ENCODE results near the gene SETD4. TPM values are rescaled to one million over a fixed set of nuclear protein-coding genes. Genes with fewer than 3 reads are reported as not detected.
"Not testable (repeated sequence)": the region's sequence is repeated elsewhere in the genome, so short reads cannot be mapped to it uniquely, and the experiment has no call there.

The SETD4 gene
- total RNA-seq, 2 experiments from 2014 or later = 14.8 to 15.2 TPM

DNA sequence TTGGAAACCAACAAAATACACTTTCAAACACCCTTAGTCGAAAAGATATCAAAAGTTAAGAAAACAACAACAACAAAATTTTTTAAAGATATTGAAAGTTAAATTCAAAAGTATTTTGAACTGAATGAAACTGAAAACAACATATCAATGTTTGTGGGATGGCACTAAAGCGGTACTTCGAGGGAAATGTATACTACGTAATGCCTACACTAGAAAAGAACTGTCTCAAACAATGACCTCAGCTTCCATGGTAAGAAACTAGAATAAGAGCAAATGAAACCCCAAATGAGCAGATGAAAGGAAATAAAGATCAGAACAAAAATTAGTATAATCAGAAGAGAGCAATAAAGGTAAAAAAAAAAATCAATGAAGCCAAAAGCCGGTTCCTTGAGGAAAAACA lies 15.6 kb upstream of the SETD4 start:
- intact Hi-C loops (cut with micrococcal nuclease) = no loop called here
- Mint-ChIP-seq H3K9me3 (no peaks in the 10 kb centered on the region), H3K4me1 (ENCODE audit: low read depth) (peaks cover 52% of the 10 kb centered on the region)

GRCh38 chr21:36075171-36075570 lies 14.8 kb upstream of the SETD4 start:
- intact Hi-C loops (cut with micrococcal nuclease) = no loop called here
- H3K36me3 Mint-ChIP-seq (ENCODE audit: low read depth) = peaks cover 25% of the 10 kb centered on the region
- CTCF ChIA-PET = no interaction called here

More for the DNA sequence above, 15.6 kb upstream of the SETD4 start:
- Mint-ChIP-seq H3K27ac (no peak overlapping the region), H3K27me3 (ENCODE audit: low read depth) (no peaks in the 10 kb centered on the region), H3K4me3 (no peak overlapping the region), H3K36me3 (ENCODE audit: low read depth) (peaks cover 25% of the 10 kb centered on the region)
- no peak for DNase-seq
- CTCF ChIA-PET = interaction anchor here (0.7 to 1.7 kb wide), 3 partner anchors 49 to 1010 kb away, joined by 3 to 9 read pairs (median 4); no protein-coding TSS in a partner anchor

GRCh38 chr21:36073911-36074310 lies 13.6 kb upstream of the SETD4 start:
- CTCF ChIA-PET = interaction anchor here (0.7 to 1.9 kb wide), 2 partner anchors 39 to 895 kb away, joined by 3 to 5 read pairs; no protein-coding TSS in a partner anchor

More at GRCh38 chr21:36075171-36075570, 14.8 kb upstream of the SETD4 start:
- peaks cover 59% of the 10 kb centered on the region for H3K4me1 Mint-ChIP-seq (ENCODE audit: low read depth)
- no peak overlapping the region for H3K4me3 Mint-ChIP-seq
- DNase-seq = no peak
- no peaks in the 10 kb centered on the region for H3K9me3 Mint-ChIP-seq
- no peak overlapping the region for H3K27ac Mint-ChIP-seq
- no peaks in the 10 kb centered on the region for H3K27me3 Mint-ChIP-seq (ENCODE audit: low read depth)

GRCh38 chr21:36073181-36073580 lies 12.9 kb upstream of the SETD4 start:
- peaks cover 10% of the 10 kb centered on the region for H3K9me3 Mint-ChIP-seq
- no peak for DNase-seq
- no peak overlapping the region for H3K27ac Mint-ChIP-seq
- intact Hi-C loops (cut with micrococcal nuclease) = no loop called here
- CTCF ChIA-PET = interaction anchor here (1.9 kb wide), 1 partner anchor 40 kb away, joined by 5 read pairs; no protein-coding TSS in a partner anchor
- peaks cover 31% of the 10 kb centered on the region for H3K36me3 Mint-ChIP-seq (ENCODE audit: low read depth)
- H3K4me1 Mint-ChIP-seq (ENCODE audit: low read depth) = peaks cover 52% of the 10 kb centered on the region
- no peak overlapping the region for H3K4me3 Mint-ChIP-seq
- H3K27me3 Mint-ChIP-seq (ENCODE audit: low read depth) = no peaks in the 10 kb centered on the region

More at GRCh38 chr21:36073911-36074310, 13.6 kb upstream of the SETD4 start:
- DNase-seq; H3K9me3 Mint-ChIP-seq; H3K4me3 Mint-ChIP-seq; intact Hi-C loops (cut with micrococcal nuclease); H3K27ac Mint-ChIP-seq; H3K27me3 Mint-ChIP-seq (ENCODE audit: low read depth): not testable (repeated sequence)
- Mint-ChIP-seq H3K36me3 (ENCODE audit: low read depth) (peaks cover 29% of the 10 kb centered on the region), H3K4me1 (ENCODE audit: low read depth) (peaks cover 56% of the 10 kb centered on the region)

- DNase-seq = no peak
- H3K27me3 Mint-ChIP-seq (ENCODE audit: low read depth) = no peaks in the 10 kb centered on the region
- H3K4me3 Mint-ChIP-seq = no peak overlapping the region
- CTCF ChIA-PET = interaction anchor here (0.8 to 1.9 kb wide), 2 partner anchors 12 to 40 kb away, joined by 3 to 5 read pairs; no protein-coding TSS in a partner anchor
- peaks cover 10% of the 10 kb centered on the region for H3K9me3 Mint-ChIP-seq
- no peak overlapping the region for H3K27ac Mint-ChIP-seq
- intact Hi-C loops (cut with micrococcal nuclease) = no loop called here
- H3K36me3 Mint-ChIP-seq (ENCODE audit: low read depth) = peaks cover 31% of the 10 kb centered on the region
- H3K4me1 Mint-ChIP-seq (ENCODE audit: low read depth) = peaks cover 50% of the 10 kb centered on the region
Observed at GRCh38 chr21:36072453-36073162, 12.3 kb upstream of the SETD4 start.

DNA sequence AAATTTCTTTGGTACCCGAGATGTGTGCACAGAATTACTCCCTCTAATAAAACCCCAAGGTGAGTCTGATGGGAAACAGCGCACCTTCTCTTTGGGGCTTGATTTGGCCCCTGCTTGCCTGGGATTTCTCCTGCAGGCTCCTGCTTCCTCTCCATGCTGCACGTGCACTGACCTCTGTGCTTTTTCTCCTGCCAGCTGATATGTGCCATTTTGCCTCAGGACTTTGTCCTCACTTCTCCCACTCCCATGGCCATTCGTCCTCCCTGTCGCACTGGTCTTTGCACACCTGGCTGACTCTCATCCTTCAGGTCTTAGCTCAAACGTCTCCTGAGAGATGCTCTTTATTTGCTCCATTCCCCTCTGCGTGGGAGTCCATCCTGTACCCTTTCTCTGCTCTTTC lies 10.7 kb upstream of the SETD4 start:
- intact Hi-C loops (cut with micrococcal nuclease) = no loop called here
- CTCF ChIA-PET = interaction anchor here (1.4 kb wide), 1 partner anchor 41 kb away, joined by 3 read pairs; no protein-coding TSS in a partner anchor

DNA sequence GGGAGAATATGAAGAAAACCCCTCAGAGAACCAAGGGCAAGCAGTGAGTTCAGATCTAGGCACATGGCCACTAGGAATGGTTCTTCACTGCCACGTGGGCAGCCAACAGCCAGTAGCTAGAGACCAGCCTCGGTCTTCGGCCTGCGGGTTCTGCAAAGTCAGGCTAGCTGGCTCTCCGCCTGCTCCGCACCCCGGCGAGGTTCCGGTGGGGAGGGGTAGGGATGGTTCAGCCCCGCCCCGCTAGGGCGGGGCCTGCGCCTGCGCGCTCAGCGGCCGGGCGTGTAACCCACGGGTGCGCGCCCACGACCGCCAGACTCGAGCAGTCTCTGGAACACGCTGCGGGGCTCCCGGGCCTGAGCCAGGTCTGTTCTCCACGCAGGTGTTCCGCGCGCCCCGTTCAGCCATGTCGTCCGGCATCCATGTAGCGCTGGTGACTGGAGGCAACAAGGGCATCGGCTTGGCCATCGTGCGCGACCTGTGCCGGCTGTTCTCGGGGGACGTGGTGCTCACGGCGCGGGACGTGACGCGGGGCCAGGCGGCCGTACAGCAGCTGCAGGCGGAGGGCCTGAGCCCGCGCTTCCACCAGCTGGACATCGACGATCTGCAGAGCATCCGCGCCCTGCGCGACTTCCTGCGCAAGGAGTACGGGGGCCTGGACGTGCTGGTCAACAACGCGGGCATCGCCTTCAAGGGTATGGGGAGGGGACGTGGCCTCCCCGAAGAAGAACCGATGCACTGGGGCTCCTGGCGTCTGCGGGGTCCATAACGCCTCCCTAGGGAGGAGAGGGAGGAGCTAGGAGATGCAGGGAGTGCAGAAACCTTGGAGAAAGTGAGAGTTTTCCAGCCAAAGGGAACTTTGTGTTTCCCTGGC lies 9.6 kb upstream of the SETD4 start, which contains the start of gene CBR1:
Gene CBR1 (plus strand): TSS at position 312 of the 871 bp plus-strand sequence. CDS start 92 bp downstream, at position 404.
- Mint-ChIP-seq H3K4me1 (ENCODE audit: low read depth) (peaks cover 47% of the 10 kb centered on the region), H3K27me3 (ENCODE audit: low read depth) (no peaks in the 10 kb centered on the region), H3K27ac (peak within 1 kb of the TSS; percentile 73), H3K4me3 (peak within 1 kb of the TSS; percentile 85), H3K9me3 (peaks cover 10% of the 10 kb centered on the region), H3K36me3 (ENCODE audit: low read depth) (peaks cover 29% of the 10 kb centered on the region)
- intact Hi-C loops (cut with micrococcal nuclease) = loop anchor here (1.0 kb wide), 2 partner anchors 9 to 10 kb away; partner anchors contain the start of gene SETD4
- DNase-seq = peak; percentile 92
- CTCF ChIA-PET = interaction anchor here (0.7 to 1.0 kb wide), 2 partner anchors 8 to 234 kb away, joined by 3 to 4 read pairs; no protein-coding TSS in a partner anchor

More for the DNA sequence above, 10.7 kb upstream of the SETD4 start:
- H3K9me3 Mint-ChIP-seq = peaks cover 10% of the 10 kb centered on the region
- peaks cover 31% of the 10 kb centered on the region for H3K36me3 Mint-ChIP-seq (ENCODE audit: low read depth)
- H3K27me3 Mint-ChIP-seq (ENCODE audit: low read depth) = no peaks in the 10 kb centered on the region
- DNase-seq = no peak
- peak overlapping the region; percentile 34 for H3K4me3 Mint-ChIP-seq
- H3K27ac Mint-ChIP-seq = no peak overlapping the region
- peaks cover 48% of the 10 kb centered on the region for H3K4me1 Mint-ChIP-seq (ENCODE audit: low read depth)

DNA sequence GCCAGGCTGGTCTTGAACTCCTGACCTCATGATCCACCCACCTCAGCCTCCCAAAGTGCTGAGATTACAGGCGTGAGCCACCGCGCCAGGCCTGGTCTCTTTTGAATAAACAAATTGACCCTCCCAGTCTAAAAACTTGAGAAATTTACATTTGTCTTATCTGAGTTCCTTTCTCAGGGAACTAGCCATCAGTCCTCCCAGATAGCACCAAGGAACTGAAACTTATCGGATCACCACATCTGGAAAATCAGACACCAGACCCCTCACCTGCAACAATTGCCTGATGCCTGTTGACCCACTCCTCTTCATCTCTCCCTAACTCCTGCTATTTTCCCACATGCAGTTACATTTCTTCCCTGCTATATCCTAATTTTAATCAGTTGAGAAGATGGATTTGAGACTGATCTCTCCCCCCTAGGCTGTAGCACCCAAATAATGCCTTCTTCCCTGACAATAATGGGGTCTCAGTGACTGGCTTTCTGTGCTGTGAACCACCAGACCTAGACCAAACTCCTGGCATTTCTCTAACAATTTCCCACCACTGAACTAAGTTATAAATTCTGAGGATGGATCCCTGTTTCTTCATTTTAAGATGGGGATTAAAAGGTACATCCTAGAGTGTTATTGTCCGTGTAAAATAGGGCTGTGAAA lies 8.5 kb upstream of the SETD4 start:
- peak overlapping the region; percentile 73 for H3K27ac Mint-ChIP-seq
- H3K36me3 Mint-ChIP-seq (ENCODE audit: low read depth) = peaks cover 29% of the 10 kb centered on the region
- DNase-seq = no peak
- peaks cover 47% of the 10 kb centered on the region for H3K4me1 Mint-ChIP-seq (ENCODE audit: low read depth)
- H3K27me3 Mint-ChIP-seq (ENCODE audit: low read depth) = no peaks in the 10 kb centered on the region
- no peak overlapping the region for H3K4me3 Mint-ChIP-seq
- intact Hi-C loops (cut with micrococcal nuclease) = loop anchor here (1.0 kb wide), 2 partner anchors 9 to 10 kb away; partner anchors contain the start of gene SETD4
- H3K9me3 Mint-ChIP-seq = peaks cover 10% of the 10 kb centered on the region
- CTCF ChIA-PET = interaction anchor here (0.7 kb wide), 1 partner anchor 235 kb away, joined by 3 read pairs; no protein-coding TSS in a partner anchor

DNA sequence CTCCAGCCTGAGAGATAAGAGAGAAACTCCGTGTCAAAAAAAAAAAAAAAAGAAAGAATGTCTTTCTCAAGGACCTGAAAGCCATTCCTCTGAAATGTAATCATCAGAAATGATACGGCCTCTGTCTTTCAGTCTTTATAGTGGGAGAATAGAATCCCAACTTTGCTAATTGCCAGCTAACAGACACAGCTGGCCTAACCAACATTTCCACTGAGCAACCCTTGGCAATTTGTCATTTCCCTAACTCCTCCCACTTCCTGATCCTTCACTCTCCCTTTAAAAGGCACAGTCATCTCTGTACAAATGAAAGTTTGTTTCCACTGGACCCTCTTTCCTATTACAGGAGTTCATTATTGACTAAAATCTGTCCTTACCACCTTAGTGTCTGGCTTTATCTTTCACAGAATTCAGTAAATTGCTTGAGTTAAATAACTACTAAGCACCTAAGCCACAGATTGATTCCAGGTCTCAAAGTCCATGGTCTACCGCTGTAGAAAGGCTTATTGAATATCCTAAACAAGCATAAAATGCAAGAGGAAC lies 5.2 kb upstream of the SETD4 start:
- Mint-ChIP-seq H3K4me1 (ENCODE audit: low read depth) (peaks cover 26% of the 10 kb centered on the region), H3K9me3 (peaks cover 10% of the 10 kb centered on the region), H3K27ac (no peak overlapping the region), H3K27me3 (ENCODE audit: low read depth) (no peaks in the 10 kb centered on the region), H3K4me3 (no peak overlapping the region), H3K36me3 (ENCODE audit: low read depth) (peaks cover 6% of the 10 kb centered on the region)
- intact Hi-C loops (cut with micrococcal nuclease) = no loop called here
- peak; percentile 44 for DNase-seq
- CTCF ChIA-PET = interaction anchor here (0.9 kb wide), 1 partner anchor 48 kb away, joined by 3 read pairs; no protein-coding TSS in a partner anchor

- H3K4me1 Mint-ChIP-seq (ENCODE audit: low read depth) = peaks cover 14% of the 10 kb centered on the region
- intact Hi-C loops (cut with micrococcal nuclease) = no loop called here
- no peak overlapping the region for H3K4me3 Mint-ChIP-seq
- no peak overlapping the region for H3K27ac Mint-ChIP-seq
- CTCF ChIA-PET = no interaction called here
- peaks cover 5% of the 10 kb centered on the region for H3K9me3 Mint-ChIP-seq
- no peaks in the 10 kb centered on the region for H3K27me3 Mint-ChIP-seq (ENCODE audit: low read depth)
- no peak for DNase-seq
- H3K36me3 Mint-ChIP-seq (ENCODE audit: low read depth) = peaks cover 4% of the 10 kb centered on the region
Observed at GRCh38 chr21:36064085-36064460, 3.7 kb upstream of the SETD4 start.

DNA sequence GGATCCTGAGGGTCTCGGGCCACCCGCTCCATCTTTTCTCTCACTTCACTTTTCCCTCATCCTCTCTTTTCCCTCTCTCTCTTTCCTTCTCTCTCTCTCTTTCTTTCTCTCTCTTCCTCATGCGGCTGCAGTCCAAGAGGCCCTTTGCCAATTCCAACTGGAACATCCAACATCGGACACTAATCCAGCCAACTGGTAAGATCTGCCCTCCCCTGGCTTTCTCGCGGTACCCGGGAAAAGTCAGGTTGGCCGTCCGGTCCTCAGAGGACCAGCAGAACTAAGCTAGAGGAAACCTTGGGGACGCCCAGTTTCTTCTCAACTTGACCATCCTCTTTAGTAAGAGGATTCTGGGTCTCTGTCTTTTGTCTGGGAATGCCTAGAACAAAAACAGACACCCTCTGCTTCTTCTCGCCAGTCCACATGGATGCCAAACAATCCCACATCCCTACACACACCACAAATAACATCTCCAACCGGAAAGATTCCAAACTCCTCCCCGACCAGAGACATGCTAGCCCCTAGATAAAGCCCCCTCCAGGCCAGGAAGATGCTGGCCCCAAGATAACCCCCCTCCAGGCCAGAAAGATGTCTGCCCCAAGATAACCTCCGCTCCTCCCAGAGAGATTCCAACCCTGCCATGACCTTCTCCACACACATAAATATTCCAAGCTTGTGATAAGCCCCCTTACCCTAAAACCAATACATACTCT lies 3.2 kb upstream of the SETD4 start:
- H3K4me3 Mint-ChIP-seq = no peak overlapping the region
- CTCF ChIA-PET = interaction anchor here (0.5 kb wide), 1 partner anchor 227 kb away, joined by 4 read pairs; no protein-coding TSS in a partner anchor
- peaks cover 2% of the 10 kb centered on the region for H3K36me3 Mint-ChIP-seq (ENCODE audit: low read depth)
- DNase-seq = no peak
- H3K27me3 Mint-ChIP-seq (ENCODE audit: low read depth) = no peaks in the 10 kb centered on the region
- intact Hi-C loops (cut with micrococcal nuclease) = no loop called here
- peaks cover 16% of the 10 kb centered on the region for H3K4me1 Mint-ChIP-seq (ENCODE audit: low read depth)
- H3K9me3 Mint-ChIP-seq = no peaks in the 10 kb centered on the region
- no peak overlapping the region for H3K27ac Mint-ChIP-seq
